Activated T-cell treated with anti-CD3 and anti-CD28 coated beads, Interleukin-2, amount 50 U/mL, for 48 hours (primary cell): Measurements from ENCODE around the gene NUBP2.

Experiments
- DNase-seq, 2 experiments: peaks; one replicate each; pipeline ENCODE4 v3.0.0-alpha.2; 2020

NUBP2 gene

DNA sequence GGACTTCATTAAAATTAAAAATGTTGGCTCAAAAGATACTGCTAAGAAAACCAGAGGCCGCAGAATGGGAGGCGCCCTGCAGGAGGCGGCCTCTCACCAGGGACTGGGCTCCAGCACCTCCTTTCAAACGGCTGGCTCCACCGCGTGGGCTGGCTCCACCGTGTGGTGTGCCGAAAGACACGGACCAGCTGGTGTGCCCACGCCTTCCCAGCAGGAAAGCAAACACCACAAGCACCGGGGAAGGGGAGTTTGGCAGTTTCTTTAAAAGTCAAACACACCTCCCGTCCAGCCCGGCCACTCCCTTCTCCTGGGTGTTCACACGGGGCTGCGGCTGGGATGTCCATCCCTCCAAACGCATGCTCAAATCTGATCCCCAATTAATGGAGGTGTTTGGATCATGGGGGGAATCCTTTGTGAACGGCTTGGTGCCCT is 30.0 kb downstream of the NUBP2 start:
- DNase-seq, result peak; percentile 59 to 72

DNA sequence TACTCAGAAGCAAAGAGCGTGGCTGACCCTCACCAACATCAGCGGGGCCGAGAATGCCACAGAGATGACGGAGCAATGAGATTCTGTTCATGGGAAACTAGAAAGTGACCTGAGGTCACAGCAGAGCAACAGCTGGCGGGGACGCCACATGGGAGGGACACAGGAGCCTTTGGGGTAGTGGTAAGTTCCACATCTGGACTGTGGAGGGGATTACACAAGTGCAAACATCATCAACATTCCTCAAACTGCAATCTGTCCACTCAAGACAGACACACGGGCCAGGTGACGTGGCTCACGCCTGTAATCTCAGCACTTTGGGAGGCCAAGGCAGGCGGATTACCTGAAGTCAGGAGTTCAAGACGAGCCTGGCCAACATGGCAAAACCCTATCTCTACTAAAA is 32.7 kb downstream of the NUBP2 start:
- DNase-seq, result no peak

DNA sequence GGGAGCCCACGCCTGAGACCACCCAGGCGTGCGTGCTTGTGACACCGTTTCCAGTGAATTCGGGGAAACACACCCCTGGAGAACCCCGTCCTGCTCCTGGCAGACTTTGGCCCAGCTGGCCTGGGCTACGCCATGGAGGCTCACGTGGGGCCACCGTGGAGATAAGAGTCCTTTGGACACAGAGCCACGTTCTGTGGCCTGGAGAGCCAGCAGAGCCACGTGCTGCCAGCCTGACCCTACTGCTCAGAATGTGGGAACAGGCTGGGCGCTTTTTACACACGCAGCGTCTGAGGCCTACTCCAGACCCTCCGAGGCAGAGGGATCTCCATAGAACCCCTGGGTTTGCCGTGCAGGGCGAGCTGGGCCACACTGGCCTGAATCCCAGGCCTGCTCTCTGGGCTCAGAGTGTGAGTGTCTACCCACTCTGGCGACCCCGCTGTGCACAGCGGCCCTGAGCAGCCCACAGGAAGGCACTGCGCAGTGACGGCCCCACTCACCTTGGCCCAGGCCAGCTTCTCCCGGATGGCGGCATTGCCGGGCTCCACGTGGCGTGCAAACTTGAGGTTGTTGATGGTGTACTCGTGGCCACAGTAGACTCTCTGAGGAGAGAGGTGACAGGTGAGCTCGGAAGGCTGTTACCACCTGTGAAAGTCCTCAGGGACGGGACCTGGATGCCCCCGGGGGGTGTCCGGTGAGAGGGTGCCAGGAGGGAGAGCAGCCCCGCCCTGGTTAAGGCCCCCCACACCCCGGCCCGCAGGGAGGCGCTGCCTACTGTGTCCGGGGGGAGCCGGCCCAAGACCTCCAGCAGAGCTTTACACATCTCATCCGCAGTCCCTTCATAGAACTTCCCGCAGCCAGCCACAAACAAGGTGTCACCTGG is 33.9 kb downstream of the NUBP2 start:
- no peak for DNase-seq

DNA sequence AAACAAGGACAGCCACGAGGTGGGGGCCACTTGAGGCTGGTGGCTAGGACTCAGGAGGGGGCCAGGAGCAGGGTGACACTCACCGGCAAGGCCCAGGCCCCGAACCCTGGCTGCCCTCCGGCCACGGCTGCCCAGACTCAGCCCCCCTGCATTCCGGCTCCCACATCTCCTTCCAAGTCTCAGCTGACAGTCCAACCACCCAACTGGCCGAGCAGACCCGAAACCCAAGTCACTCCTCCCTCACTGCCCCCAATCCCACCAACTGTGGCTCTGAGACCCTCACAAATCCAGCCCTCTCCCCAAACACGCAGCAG is 34.5 kb downstream of the NUBP2 start:
- no peak for DNase-seq

DNA sequence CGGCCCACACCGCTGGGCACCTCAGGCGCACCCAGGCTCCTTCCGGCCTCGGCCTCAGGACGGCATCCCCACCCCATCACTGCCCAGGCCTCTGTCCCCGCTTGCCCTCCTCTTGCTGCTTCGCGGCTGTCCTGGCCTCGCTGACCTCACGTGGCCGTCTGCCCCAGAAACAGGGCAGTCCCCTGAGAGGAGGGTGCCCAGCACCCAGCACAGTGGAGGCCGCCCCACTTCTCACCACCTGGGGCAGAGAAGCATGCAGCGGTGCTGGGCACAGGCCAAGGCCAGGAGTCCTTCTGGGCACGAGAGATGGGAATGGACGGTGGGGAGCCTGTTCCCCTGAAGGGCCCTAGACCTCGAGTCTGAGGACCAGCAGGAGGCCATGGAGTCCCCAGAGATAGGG is 35.0 kb downstream of the NUBP2 start:
- DNase-seq, result no peak

GRCh38 chr16:1818204-1818872 is 35.6 kb downstream of the NUBP2 start:
- DNase-seq, result no peak

DNA sequence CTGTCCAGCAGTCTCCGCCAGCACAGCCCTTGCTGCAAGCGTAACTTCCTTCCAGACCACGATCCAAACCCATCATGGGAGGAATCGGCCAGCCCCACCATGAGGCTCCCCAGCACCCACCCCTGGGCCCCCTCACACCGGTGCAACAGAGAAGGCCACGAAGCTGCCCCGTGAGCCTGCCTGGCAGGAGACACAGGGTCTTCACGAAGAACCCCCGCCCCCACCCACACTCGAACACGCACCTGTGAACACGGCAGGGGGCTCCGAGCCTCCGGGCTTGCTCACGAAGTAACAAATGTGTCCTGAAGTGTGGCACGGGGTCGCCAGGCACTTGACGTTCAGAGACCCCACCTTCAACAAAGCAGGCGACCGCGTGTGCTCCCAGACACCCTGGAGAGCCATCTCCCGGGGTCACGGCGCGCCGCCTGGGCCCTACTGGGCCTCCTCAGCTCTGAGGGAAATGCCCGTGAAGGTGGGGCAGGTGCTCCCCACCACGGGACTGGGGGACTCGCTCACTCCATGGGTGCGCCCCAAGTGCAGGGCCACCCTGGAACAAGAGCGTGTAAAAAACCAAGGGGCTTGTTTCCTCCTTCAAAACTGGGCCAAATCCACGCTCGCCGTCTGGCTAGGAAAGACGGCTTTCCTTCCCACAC is 36.2 kb downstream of the NUBP2 start:
- DNase-seq, result no peak

GRCh38 chr16:1819611-1820010 is 36.9 kb downstream of the NUBP2 start:
- no peak for DNase-seq

DNA sequence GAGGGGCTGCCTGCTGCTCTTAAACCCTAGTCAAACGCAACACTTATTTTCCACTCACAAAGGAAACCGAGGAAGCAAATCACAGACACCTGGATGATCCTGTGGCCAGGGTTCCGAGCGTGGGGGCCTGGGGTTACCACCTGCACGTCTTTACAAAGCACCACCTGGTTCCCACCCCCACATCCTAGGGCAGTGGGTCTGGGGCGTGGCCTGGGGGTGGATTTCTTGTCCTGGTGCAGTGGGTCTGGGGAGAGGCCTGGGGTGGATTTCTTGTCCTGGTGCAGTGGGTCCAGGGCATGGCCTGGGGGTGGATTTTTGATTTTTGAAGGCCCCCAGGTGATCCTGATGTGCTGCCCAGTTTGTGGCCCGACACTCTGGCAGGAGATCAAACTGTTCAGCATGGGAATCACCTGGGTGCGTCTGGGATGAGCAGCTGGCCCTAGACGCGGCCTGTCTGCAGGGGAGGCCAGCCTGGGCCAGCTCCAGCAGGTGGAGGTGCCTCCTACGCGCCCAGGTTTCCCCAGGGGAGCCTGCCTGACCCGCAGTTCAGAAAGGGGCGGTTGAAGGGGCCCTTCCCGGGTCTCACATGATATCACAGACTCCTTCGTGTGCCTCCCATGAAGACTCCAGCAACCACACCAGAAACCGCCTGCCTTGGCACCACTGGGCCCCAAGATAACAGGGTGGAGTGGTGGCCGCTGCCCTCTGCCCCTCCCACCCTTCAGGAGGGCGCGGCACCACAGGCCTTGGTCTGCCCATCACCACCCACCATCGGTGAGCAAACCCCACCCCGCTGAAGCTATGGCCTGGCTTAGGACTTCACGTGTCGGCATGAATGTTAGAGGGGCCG is 37.6 kb downstream of the NUBP2 start:
- DNase-seq, result no peak

GRCh38 chr16:1820946-1821290 is 38.2 kb downstream of the NUBP2 start:
- no peak for DNase-seq

GRCh38 chr16:1821861-1822611 is 39.3 kb downstream of the NUBP2 start:
- DNase-seq, result no peak

- no peak for DNase-seq
These were observed 40.0 kb downstream of the NUBP2 start for GRCh38 chr16:1822801-1823200.

- no peak for DNase-seq
These were observed 41.1 kb downstream of the NUBP2 start for GRCh38 chr16:1823821-1824220.

- no peak for DNase-seq
These were observed 42.7 kb downstream of the NUBP2 start for GRCh38 chr16:1825381-1825863.

- peak; percentile 50 to 67 for DNase-seq
These were observed 43.3 kb downstream of the NUBP2 start for GRCh38 chr16:1825864-1826690.

DNA sequence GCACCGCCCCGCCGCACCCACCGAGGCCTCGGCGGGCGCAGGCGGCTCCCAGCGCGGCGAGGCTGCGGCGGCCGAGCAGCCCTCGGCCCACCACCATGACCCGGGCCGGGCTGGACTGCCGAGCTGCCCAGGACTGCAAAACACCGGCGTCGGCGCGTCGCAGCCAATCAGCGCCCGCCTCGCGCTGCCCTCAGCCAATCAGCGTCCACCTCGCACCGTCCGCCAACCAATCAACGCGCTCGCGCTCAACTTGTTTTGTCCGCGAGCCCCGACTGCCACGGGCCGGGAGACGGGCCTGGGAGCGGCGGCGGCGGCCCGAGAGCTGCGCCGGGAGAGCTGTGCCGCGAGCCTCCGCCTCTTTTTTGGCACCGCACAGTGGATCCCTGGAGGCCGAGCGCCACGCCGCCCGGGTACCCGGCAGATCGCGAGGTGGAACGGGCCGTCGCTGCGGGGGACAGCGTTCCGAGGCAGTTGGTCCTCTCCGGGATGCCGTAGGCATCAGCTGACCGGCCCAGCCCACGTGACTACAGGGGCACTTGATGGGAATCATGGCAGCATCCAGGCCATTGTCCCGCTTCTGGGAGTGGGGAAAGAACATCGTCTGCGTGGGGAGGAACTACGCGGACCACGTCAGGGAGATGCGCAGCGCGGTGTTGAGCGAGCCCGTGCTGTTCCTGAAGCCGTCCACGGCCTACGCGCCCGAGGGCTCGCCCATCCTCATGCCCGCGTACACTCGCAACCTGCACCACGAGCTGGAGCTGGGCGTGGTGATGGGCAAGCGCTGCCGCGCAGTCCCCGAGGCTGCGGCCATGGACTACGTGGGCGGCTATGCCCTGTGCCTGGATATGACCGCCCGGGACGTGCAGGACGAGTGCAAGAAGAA is 44.2 kb downstream of the NUBP2 start, which contains the start of the genes FAHD1 and HAGH:
TSS of gene FAHD1 (plus strand) at position 516 of the 883 bp plus-strand sequence. CDS start at position 549, 33 bp downstream.
TSS of gene HAGH (minus strand) at position 135 of the 883 bp plus-strand sequence. CDS start at position 97, 38 bp downstream.
- peak; percentile 93 to 95 for DNase-seq

DNA sequence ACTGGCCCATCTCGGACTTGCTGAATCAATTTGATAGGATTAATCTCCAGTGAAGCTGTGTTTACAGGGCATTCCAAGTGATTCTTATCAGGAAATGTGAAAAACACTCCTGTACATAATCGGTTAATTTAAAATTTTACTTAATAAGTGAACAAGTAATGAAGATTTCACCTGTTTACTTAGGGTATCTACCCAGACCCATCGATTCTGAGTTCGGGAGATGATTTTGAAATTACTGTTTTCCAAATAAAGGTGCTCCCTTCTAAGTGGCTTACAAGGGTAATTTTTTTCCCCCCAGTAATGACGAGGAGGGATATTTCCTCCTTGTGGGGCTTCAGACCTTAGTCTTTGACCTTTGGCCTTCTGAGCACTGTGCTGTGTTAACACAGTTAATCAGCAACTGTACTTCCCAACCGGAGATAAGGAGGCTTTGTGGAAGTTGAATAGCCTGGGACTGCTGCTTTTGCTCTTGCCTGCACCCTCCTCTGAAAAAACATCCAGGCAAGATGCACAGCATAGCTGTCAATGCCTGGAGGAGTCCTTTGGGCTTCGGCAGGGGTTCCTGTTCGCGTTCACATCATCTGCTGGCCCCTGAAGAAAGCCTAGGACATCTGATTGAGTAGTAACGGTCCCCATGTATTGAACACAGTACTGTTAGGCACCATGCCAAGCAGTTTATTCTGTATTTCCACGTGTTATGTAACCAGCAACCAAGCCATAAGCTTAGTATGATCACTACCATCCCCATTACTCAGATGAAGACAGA is 46.1 kb downstream of the NUBP2 start:
- no peak for DNase-seq

DNA sequence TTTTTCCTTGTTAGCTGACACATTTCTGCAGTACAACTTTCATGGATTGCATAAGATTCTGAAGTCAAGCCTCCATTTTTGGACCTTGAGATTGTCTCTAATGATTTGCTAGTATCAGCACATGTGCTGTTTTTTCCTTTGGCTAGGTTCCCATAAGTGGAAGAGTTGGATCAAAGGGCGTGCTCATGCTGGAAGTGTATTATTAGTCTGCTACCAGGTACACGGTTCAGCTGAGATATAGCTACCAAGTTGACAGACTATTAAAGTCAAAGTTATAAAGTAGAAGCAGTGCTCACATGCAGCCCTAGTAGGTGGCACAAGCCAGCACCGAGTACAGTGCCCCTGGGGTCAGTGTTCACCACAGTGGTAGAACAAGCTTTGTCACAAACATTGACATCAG is 47.5 kb downstream of the NUBP2 start:
- no peak for DNase-seq
